Liver (tissue), 3 donors: ENCODE measurements around the gene RGS12.

Experiments
- FOXA1 ChIP-seq: IDR thresholded peaks from 2 replicates; pipeline ENCODE4 v1.6.1; 2016; ENCODE audit warnings: antibody characterized with exemption
- GABPA ChIP-seq, 2 donors: IDR thresholded peaks in 1 of 2; conservative IDR thresholded peaks in 1 of 2; 2 replicates each; pipeline ENCODE4 v1.6.1; 2016; ENCODE audit warnings: antibody characterized with exemption in 2 of 2, mild to moderate bottlenecking in 1 of 2, moderate library complexity in 1 of 2
- JUND ChIP-seq, 2 donors: IDR thresholded peaks; 2 replicates each; pipeline ENCODE4 v1.6.1; 2016; ENCODE audit warnings: antibody characterized with exemption in 2 of 2
- MAX ChIP-seq: IDR thresholded peaks from 2 replicates; pipeline ENCODE4 v1.6.1; 2016; ENCODE audit warnings: antibody characterized with exemption
- RAD21 ChIP-seq, 2 donors: IDR thresholded peaks; 2 replicates each; pipeline ENCODE4 v1.6.1; 2016; ENCODE audit warnings: antibody characterized with exemption in 2 of 2, mild to moderate bottlenecking in 2 of 2
- RXRA ChIP-seq, 2 donors: IDR thresholded peaks; 2 replicates each; pipeline ENCODE4 v1.6.1; 2017 to 2018; ENCODE audit warnings: antibody characterized with exemption in 2 of 2, mild to moderate bottlenecking in 1 of 2
- SP1 ChIP-seq: IDR thresholded peaks from 2 replicates; pipeline ENCODE4 v1.6.1; 2018; ENCODE audit warnings: antibody characterized with exemption, mild to moderate bottlenecking
- TAF1 ChIP-seq: conservative IDR thresholded peaks from 2 replicates; pipeline ENCODE4 v1.6.1; 2016; ENCODE audit warnings: antibody characterized with exemption, mild to moderate bottlenecking
- YY1 ChIP-seq: IDR thresholded peaks from 2 replicates; pipeline ENCODE4 v1.6.1; 2016; ENCODE audit warnings: antibody characterized with exemption, mild to moderate bottlenecking
- ZBTB33 ChIP-seq: IDR thresholded peaks from 2 replicates; pipeline ENCODE4 v1.6.1; 2016; ENCODE audit warnings: antibody characterized with exemption
- TF ChIP-seq, protein P1 (sequence below): fragments of 150-350 bp; IDR thresholded peaks from 2 replicates; pipeline ENCODE4 v1.5.1; 2017; ENCODE audit warnings: improper control_type of control experiment, low read depth, low read length; ENCODE audit not compliant: missing input control
- donor health status: healthy.
- donor health status: healthy.

DNA sequence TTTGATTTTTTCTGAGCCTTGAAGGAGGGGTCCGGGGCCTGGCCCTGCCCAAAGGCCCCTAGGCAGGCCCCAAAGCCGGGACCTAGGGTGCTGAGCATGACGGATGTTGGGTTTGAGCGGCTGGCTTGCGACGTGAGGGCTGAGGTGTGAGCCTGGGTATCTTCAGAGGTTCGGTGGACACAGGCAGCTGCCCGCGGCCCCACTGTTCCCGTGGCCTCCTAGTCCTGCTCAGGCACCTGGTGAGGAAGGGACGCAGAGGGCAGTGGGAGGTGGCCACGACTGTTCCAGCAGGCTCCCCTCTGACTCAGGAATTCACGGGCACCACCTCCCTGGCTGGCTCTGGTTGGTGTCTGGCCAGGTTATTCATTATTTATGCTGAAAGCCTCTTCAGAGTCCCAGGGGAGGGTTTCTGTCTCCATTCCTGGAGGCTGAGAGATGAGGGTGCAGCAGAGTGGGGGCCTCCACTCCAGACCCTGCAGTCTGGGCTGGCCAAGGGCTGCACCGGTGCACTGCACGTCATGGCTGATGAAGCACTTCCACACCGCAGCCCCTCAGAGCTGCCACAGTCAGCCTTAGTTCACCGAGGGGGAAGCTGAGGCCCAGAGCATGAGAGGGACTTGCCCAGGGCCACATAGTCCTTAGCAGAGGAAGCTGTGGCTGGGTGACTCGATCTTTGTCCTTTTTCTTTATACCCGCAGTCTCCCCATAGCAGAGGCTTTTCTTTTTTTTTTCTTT, 41.7 kb upstream of the RGS12 start:
- TF ChIP-seq, protein P1, sequence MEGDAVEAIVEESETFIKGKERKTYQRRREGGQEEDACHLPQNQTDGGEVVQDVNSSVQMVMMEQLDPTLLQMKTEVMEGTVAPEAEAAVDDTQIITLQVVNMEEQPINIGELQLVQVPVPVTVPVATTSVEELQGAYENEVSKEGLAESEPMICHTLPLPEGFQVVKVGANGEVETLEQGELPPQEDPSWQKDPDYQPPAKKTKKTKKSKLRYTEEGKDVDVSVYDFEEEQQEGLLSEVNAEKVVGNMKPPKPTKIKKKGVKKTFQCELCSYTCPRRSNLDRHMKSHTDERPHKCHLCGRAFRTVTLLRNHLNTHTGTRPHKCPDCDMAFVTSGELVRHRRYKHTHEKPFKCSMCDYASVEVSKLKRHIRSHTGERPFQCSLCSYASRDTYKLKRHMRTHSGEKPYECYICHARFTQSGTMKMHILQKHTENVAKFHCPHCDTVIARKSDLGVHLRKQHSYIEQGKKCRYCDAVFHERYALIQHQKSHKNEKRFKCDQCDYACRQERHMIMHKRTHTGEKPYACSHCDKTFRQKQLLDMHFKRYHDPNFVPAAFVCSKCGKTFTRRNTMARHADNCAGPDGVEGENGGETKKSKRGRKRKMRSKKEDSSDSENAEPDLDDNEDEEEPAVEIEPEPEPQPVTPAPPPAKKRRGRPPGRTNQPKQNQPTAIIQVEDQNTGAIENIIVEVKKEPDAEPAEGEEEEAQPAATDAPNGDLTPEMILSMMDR = no peak
- TF ChIP-seq GABPA (IDR thresholded peaks at IDR 0.05 in 1 of 2, conservative IDR thresholded peaks at IDR 0.05 in 1 of 2) = no peak
- no peak for TF ChIP-seq MAX
- TF ChIP-seq TAF1 = no peak
- no peak for TF ChIP-seq ZBTB33
- TF ChIP-seq JUND (IDR thresholded peaks at IDR 0.05) = no peak
- no peak for TF ChIP-seq YY1
- TF ChIP-seq RAD21 (IDR thresholded peaks at IDR 0.05) = no peak
- no peak for TF ChIP-seq FOXA1
- TF ChIP-seq SP1 = no peak
- TF ChIP-seq RXRA (IDR thresholded peaks at IDR 0.05) = no peak
